Measurements from ENCODE around the gene ADAMTSL3.
A peak's percentile ranks its signal among the peaks of the same experiment; 100 is the strongest.

The ADAMTSL3 gene

DNA sequence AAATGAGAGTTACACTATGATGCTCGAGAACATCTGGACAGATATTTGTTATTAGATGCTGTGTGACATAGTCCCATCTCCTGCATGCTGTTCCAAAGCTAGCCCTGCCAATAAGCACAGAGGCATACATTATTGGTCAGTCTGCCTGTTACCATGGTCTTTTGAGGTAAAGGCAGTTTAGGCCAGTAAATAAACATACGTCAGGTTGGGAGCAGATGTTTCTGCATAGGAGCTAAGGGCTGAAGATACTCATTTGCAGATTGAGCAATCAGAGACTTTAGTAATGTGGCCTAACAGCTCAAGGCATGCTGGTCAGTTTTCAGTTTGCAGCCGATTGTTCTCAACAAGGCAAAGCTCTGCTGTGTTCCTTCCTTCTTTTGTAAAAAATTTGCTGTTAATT is 192.9 kb downstream of the ADAMTSL3 start:
- no peak overlapping the region for H3K27ac ChIP-seq
- TF ChIP-seq, protein P1, sequence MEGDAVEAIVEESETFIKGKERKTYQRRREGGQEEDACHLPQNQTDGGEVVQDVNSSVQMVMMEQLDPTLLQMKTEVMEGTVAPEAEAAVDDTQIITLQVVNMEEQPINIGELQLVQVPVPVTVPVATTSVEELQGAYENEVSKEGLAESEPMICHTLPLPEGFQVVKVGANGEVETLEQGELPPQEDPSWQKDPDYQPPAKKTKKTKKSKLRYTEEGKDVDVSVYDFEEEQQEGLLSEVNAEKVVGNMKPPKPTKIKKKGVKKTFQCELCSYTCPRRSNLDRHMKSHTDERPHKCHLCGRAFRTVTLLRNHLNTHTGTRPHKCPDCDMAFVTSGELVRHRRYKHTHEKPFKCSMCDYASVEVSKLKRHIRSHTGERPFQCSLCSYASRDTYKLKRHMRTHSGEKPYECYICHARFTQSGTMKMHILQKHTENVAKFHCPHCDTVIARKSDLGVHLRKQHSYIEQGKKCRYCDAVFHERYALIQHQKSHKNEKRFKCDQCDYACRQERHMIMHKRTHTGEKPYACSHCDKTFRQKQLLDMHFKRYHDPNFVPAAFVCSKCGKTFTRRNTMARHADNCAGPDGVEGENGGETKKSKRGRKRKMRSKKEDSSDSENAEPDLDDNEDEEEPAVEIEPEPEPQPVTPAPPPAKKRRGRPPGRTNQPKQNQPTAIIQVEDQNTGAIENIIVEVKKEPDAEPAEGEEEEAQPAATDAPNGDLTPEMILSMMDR (conservative IDR thresholded peaks at IDR 0.05): no peak

DNA sequence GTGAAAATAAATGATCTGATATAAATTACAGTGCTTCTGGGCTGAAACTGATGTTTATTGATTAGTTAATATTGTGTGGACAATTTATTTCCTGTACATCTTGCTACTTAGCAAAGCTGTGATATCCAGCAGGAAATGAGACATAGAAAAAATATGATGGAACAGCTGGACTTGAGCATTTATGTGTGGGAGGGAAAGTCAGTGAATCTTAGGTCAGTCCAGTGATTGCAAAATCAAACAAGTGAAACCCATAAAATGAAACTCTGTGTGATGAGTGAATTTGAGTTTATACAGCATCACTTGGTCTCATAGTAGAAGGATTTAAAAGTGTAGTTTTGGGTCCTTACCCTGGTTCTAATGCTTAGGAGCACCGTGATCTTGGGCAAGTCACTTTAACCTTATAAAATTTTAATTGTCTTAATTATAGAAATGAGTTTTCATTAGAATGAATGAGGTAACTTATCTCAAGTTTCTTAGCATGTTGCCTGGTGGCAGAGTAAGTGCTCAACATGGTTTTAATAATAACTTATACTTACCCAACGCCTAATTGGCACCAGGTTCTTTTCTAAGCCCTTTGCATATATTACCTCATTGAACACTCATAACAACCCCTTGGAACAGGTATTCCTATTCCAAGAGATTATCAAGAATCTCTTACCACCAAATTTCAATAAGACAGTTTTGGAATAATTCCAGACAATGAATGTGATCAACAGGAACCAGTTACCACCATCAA is 194.6 kb downstream of the ADAMTSL3 start:
- TF ChIP-seq, protein P1 (conservative IDR thresholded peaks at IDR 0.05): no peak
- H3K27ac ChIP-seq: no peak overlapping the region

DNA sequence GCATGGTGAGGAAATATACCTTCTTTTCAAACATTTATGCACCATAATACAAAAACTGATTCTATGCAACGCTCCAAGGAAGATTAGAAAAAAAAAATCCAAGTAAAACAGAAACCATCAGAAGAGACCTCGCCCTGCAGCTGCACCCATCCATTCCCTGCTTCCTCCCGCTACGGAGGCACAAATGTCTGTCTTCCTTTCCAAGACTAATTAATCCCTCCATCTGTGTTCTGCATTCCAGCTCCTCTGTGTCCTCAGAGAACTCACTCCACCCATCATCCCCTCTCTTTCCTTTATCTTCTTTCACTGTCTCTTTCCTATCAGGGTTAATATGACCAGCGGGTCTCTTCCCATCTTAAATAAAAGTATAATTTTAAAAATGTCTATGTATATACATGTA is 196.1 kb downstream of the ADAMTSL3 start:
- H3K27ac ChIP-seq: no peak overlapping the region
- TF ChIP-seq, protein P1 (conservative IDR thresholded peaks at IDR 0.05): no peak

DNA sequence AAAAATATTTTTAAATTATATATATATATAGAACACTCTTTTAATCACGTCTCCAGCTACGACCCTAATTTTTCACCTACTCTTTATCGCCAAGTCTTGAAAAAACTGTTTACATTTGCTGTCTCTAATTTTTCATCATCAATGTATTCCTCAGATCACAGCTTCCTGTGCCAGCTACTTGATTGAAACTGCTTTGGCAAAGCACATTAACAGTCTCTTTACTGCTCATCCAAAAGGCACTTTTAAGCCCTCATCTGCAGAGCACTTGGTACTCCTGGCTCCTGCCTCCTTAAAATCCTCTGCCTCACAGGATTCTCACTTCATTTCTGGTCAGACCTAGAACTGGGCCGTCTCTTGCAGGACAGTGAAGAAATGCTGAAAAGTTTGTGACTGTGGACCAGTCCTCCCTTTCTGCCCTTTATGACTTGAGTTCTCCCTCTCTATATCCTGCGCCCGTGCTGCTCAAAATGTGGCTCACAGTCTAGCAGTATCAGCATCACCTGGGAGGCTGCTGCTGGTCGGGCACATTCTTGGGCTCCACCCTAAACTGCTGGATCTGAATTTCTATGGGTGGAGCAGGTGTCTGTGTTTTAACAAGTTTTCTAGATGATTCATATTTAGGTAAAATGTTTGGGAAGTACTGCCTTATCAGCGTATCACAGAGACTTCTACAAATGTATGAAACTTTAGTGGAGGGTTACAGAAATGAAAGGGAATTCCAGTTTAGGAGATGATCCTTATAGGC is 196.8 kb downstream of the ADAMTSL3 start:
- TF ChIP-seq, protein P1 (conservative IDR thresholded peaks at IDR 0.05): no peak
- H3K27ac ChIP-seq: no peak overlapping the region

DNA sequence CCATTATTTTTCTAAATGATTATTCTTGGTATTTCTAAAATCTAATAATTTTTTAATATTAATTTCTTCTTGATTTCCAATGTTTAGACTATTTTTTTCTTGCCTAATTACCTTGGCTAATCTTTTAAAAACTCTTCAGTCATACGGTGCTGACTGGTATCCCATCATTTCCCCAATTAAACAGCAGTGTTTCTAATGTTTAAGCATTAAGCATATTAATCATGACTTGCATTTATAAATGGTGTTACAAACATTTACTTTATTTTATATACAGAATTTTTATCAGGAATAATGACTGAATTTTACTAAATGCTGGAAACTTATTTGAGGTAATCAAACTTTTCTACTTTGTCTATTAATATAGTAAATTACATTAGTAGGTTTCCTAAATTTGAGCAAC is 199.3 kb downstream of the ADAMTSL3 start:
- TF ChIP-seq, protein P1 (conservative IDR thresholded peaks at IDR 0.05): no peak
- H3K27ac ChIP-seq: no peak overlapping the region

DNA sequence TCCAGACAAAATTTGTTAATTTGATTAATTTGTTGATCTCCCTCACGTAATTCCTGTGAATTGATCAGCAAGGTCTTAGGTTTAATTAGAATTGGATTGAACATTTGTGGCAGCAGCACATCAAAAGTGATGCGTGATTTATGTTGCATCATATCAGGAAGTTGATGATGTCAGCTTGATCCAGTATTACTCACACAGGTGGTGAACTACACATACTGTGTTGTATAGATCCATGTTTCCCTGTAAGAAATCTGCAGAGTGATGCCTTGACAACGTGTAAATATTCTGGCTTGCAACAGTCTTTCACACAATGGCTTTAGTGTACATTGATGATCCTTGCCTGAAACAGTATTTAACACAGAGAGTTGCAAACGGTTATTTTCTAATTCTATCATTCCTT is 200.4 kb downstream of the ADAMTSL3 start:
- TF ChIP-seq, protein P1 (conservative IDR thresholded peaks at IDR 0.05): no peak

DNA sequence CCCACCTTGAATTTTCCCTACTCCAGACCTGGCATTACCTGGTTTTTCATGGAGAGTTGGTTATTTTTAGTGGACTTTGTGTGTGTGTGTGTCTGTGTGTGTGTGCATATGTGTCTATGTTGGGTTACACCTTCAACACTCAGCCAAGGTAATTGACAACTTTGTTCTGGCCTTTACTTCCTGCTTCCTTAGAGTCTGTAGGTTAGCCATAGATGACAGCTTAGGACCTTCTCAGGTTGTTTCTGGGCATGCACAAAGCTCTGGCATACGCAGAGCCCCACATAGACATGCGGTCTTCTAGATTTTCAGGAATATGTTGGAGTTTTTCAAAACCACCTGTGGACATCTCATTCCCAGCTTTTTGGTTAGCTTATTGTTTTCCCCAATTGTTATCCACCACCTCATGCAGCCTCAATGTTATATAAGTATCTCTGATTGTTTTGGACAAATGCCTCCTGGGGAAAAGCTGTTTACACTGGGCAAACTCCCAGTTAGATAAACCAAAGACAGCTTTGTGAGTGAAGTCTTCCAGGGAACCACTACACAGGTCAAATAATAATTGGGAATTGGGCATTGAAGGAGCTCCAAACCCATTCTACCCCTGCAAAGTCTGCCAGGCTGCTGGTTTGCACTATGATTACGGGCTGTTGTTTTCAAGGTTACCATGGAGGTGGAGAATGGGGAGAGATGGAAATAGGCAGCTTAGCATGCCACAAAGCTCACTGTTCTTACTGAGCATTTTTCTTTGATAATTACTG is 201.2 kb downstream of the ADAMTSL3 start:
- TF ChIP-seq, protein P1 (conservative IDR thresholded peaks at IDR 0.05): no peak
- H3K27ac ChIP-seq: peak overlapping the region; percentile 63

More for the DNA sequence above, 200.4 kb downstream of the ADAMTSL3 start:
- H3K27ac ChIP-seq: peak overlapping the region; percentile 63; the same call in 1 of the 2 replicates
